ENCODE data around the gene YWHAG.
"Not testable (repeated sequence)": the region's sequence is repeated elsewhere in the genome, so short reads cannot be mapped to it uniquely, and the experiment has no call there.

YWHAG gene

DNA sequence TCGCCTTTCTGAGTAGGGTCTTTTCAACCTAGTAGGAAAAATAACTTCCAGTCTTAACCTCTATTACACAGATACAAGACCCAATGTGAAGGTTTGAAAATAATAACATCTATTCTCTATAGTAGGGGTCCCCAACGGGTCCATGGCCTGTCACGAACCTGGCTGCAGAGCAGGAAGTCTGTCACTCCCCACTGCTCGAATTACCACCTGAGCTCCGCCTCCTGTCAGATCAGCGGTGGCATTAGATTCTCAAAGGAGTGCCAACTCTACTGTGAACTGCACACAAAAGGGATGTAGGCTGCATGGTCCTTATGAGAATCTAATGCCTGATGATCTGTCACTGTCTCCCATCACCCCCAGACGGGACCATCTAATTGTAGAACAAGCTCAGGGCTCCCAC lies 7.4 kb downstream of the YWHAG start:
- FAIRE-seq, result no peak
- no peak for DNase-seq (ENCODE audit: insufficient read length, low spot score)

DNA sequence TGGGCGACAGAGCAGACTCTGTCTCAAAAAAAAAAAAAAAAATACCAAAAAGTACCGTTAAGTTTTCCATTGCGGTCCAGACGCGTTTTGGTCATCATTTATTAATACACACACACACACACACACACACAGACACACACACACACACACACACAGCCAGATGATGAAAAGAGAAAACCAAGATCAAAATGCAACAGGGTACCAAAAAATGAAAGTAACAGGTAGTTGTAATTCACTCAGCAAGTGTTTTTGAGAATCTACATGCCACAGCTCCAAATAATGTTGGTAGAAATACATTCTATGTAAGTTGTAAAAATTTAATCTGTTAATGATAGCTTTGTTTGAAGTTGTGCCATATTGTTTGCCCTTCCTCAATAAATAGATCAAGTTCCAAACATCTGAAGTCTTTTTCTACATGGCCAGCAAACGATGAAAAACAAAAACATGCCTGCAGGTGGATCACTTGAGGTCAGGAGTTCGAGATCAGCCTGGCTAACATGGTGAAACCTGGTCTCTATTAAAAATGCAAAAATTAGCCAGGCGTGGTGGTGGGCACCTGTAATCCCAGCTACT lies 9.4 kb downstream of the YWHAG start:
- FAIRE-seq (no peak), DNase-seq (ENCODE audit: insufficient read length, low spot score) (no peak)

DNA sequence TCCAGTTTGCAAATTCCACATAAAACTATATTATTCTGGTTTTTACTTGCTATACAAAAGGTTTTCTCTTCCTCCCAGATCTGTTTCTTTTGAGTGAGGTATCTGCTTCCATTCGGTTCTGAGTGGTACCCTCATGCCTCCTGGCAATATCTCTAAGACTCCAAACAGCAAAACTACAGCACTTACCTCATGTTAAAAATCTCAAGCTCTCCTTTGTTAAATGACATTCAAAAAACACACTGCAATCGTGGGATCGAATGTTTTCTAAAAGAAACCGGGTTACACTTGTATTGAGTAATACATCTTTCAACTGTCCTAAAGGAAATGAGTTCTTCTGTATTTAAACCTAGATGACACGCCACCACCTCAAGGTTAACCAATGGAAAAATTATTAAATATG lies 11.1 kb downstream of the YWHAG start:
- no peak for FAIRE-seq
- DNase-seq (ENCODE audit: insufficient read length, low spot score), result no peak

DNA sequence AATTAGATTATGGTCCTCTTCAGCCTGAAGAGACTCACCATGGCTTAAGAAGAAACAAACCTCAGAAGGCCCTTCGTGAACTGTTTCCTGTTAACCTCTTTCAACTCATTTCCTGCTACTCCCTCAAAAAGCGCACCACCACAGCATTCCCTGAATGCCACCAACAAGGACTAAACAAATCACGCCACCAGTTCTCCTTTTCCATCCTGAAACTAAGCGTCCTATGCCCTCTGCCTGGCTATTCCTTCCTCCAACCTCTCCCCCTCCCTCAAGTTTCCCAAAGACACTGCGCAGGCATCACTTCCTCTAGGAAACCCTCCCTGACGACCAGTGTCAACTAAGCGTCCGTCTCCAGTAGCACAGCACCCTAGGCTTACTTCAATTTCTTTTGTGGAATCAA lies 12.0 kb downstream of the YWHAG start:
- no peak for FAIRE-seq
- DNase-seq (ENCODE audit: insufficient read length, low spot score), result no peak

DNA sequence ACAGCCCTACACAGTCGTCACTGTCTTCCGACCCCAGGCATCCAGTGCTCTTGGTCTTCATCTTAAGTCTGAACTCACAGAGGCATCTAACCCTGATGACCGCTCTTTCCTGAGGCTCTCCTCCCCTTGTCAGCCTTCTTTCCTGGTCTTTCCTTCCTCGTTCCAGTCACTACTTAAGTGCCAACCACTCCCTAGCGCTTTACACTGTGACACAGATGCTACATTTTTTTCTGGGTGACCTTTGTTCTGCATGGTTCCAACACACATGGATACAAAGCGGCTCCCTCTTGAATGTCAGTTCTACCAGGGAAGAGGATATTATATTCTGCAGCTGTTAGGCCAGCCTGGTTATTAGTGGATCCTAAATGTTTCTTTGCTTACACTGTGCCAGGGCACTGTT lies 12.7 kb downstream of the YWHAG start:
- no peak for DNase-seq (ENCODE audit: insufficient read length, low spot score)
- no peak for FAIRE-seq

DNA sequence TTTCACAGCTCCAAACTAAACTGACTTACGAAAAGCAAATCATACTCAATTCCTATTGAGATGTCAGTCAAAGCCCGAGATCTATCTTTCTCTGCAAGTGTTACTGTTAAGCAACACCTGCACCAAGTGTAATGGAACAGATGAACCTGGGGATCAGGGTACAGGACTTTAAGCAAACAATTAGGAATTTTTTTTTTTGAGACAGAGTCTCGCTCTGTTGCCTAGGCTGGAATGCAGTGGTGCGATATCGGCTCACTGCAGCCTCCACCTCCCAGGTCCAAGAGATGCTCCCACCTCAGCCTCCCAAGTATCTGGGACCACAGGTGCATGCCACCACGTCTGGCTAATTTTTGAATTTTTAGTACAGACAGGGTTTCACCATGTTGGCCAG lies 14.9 kb downstream of the YWHAG start:
- no peak for FAIRE-seq
- no peak for DNase-seq (ENCODE audit: insufficient read length, low spot score)

DNA sequence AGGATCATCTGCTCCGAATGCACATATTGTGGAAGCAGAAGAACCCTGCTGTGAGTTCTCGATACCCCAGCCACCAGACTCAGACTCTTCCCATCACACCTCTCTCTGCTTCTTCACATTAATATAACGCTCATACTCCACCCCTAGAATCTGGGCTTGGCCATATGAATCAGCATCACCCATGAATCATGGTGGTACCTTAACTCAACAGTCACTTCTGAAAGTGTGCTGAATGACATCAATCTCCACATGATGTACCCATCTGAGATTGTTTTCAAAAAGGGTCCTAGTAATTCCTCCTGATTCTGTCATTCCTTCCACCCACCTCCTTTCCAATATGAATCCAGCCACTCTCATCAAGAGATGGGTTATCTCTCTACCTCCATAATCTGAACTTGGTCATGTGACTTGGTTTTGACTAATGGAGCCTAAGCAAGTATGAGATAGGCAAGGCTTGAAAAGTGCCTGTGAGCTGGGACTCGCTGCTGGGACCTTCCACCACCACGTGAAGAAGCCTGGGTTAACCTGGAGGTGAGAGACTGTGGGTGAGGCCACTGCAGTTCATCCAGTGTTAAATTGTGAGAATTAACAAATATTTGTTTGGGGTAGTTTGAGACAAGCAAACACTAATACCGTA lies 15.4 kb downstream of the YWHAG start:
- DNase-seq (ENCODE audit: insufficient read length, low spot score) (no peak), FAIRE-seq (no peak)

DNA sequence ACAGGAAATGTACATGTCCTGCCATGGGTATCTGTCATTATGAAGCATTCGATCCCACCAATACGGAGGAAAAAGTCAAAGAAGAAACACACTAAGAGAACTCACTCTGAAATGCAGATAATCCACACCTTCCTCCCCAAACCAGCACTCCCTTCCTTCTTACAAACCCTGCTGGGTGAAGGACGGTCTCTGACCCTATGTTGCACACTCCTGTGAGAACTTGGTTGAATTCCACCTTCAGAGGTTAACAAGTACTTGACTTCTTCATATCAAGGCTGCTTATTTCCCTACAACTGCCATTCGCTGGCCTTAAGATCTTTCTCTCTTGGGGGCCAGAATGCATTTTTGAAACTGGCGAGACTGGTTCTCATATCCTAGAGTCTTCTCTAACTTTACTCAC lies 16.6 kb downstream of the YWHAG start:
- DNase-seq (ENCODE audit: insufficient read length, low spot score), result no peak
- FAIRE-seq, result no peak

DNA sequence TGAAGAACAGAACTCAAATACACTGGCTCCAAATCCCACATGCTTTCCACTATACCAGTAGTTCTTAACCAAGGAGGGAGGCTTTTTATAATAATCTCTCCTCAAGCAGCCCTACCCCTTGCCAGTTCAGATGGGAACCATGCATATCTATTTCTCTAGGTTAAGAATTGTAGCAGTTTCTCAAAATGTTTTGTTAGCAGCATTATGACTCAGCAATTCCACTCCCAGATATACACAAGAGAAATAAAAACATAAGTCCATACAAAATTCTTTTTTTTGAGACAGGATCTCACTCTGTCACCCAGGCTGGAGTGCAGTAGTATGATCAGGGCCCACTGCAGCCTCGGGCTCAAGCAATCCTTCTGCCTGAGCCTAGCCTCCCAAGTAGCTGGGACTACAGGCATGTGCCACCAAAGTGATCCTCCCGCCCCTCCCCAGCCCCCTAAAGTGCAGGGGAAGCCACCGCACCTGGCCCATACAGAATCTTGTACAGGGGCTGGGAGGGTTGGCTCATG lies 18.1 kb downstream of the YWHAG start:
- no peak for FAIRE-seq

DNA sequence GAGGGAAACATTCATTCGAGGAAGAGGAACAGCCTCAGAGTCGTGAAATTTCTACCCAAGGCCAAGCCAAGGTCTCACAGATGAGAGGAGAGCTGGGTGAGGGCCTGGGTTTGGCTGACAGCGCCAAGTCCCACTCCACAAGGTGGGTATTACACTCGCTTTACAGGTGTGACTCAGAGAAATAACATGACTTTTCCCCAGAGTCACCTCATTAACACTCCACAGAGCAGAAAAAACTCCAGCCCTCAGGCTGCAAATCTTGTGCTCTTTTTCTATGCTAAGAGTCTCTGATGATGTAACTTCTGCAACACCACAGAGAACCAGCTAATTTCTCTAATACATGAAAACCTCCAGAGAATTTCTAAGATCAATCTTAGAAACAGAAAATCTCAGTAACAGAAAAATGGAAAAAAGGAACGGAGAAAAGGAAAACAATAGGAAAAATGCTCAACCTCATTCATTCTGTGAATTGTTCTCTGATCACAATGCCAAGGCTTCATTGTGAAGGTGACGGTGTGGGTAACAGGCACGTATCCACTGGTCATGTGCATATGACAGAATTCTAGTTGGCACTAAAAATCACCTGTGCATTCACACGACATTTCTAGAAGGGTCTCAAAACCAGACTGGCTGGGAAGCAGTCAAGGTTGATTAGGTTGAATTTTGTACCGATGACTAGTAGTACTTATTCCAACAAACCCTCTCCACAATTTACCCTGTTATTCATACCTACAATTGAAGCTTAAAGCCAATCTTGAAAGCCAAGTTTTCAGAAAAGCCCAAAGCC lies 20.3 kb downstream of the YWHAG start:
- no peak for DNase-seq (ENCODE audit: insufficient read length, low spot score)
- FAIRE-seq, result no peak

More for the DNA sequence above, 18.1 kb downstream of the YWHAG start:
- DNase-seq (ENCODE audit: insufficient read length, low spot score), result no peak

DNA sequence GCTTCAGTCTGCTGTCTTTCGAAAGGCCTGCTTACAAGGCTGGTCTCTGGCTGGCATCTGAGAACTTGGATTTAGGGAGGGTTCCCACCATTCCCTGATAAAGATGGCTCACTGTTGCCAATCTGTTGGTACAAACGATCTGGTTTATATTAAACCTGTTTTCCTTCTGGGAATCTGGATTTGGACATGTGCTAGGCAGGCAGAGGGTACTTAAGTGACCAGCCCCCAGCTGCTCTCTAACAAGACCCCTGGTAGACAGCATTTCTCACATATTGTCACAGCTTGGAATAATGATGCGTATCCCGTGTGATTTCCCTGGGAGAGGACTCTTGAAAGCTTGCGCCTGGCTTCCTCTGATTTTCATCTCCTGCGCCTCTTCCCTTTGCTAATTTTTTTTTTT lies 21.6 kb downstream of the YWHAG start:
- FAIRE-seq (no peak), DNase-seq (ENCODE audit: insufficient read length, low spot score) (no peak)

DNA sequence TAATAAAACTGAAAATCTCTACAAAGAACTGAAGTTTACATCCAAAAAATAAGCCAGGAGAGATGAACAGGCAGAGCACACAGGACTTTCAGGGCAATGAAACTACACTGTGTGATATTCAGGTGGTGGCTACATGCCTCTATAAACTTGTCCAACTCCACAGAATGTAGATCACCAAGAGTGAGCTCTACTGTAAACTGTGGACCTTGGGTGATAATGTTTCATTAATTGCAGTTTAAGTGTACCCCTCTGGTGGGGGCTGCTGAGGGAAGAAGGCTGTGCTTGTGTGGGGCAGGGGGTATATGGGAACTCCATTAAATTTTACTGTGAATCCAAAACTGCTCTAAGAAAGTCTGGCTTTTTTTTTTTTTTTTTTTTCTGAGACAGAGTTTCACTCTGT lies 22.7 kb downstream of the YWHAG start:
- FAIRE-seq (no peak), DNase-seq (ENCODE audit: insufficient read length, low spot score) (no peak)

DNA sequence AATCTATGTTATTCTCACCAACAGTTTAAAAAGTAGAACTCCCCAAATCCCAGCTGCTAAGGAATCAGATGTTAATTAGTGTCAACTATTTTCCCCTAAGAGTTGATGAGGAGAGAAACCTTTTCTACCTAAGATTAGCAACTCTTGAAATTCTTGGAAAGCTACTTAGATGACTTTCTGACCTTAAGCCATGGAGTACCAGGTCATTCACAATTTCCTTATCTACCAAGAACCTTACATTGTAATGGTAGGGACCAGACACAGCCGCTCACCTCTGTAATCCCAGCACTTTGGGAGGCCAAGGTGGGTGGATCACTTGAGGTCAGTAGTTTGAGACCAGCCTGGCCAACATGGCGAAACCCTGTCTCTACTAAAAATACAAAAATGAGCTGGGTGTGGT lies 23.4 kb downstream of the YWHAG start:
- not testable (repeated sequence) for FAIRE-seq; DNase-seq (ENCODE audit: insufficient read length, low spot score)

DNA sequence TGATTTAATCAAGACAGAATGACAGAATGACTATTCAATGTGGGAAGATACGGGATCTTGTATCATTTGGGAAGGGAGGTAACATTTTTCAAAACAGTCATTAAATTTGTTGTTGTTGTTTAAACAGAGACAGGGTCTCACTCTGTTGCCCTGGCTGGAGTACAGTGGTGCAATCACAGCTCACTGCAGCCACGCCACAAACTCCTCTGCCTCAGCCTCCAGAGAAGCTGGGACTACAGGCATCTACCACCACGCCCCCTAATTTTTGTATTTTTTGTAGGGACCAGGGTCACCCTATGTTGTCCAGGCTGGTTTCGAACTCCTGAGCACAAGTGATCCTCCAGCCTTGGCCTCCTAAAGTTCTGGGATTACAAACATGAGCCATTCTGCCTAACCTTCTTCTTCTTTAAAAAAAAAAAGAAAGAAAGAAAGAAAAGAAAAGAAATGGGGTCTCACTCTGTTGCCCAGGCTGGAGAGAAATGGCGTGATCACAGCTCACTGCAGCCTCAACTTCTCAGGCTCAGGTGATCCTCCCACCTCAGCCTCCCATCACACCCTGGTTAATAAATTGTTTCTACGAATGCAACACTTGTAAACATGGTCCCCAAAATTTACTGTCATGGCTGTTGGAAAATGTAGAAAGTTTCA lies 24.3 kb downstream of the YWHAG start:
- FAIRE-seq (no peak), DNase-seq (ENCODE audit: insufficient read length, low spot score) (no peak)

DNA sequence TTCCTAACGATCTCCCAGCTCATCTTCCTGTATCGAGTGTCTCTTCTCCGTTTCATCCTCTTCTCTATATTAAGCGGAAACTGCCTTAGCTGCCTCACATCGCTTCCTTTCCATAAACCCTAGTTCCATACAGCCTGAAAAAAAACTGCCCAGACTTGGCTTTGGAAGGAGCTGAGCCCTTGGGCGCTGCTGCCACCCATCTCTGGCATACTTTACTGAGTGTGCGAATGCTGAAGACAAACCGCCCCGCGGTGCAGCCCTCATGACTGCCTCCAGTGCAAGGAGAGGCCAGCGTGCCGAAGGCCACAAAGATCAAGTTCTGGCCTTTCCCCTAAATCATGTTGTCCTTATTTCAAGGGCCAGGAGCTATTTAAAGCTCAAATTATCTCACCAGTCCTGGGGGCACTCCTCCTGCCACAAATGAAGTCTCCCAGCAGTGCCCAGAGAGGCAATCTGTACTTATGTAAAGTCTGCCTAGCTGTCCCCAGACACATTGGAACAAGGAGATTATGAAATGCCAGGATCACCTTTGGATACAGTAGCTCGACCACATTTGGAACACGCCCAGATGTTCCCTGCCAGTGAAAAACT lies 25.2 kb downstream of the YWHAG start:
- DNase-seq (ENCODE audit: insufficient read length, low spot score) (no peak), FAIRE-seq (no peak)

DNA sequence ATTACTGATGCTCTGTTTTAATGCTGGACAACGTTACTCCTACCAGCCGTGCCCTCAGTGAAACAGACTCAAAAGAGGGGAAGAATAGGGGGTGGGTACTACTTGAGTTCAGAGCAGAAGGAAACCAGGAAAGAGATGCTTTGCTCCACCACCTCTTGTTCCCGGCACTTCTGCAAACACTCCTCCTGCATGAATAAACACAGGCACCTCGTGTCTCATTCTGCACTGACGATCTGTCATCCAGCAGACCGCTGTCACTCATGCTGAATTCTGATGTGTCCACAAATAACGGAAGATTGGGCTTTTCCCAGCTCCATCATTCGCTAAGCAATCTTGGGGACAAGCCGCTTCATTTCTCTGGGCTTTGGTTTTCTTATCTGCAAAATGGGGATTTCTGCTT lies 26.7 kb downstream of the YWHAG start:
- no peak for DNase-seq (ENCODE audit: insufficient read length, low spot score)
- FAIRE-seq, result no peak

DNA sequence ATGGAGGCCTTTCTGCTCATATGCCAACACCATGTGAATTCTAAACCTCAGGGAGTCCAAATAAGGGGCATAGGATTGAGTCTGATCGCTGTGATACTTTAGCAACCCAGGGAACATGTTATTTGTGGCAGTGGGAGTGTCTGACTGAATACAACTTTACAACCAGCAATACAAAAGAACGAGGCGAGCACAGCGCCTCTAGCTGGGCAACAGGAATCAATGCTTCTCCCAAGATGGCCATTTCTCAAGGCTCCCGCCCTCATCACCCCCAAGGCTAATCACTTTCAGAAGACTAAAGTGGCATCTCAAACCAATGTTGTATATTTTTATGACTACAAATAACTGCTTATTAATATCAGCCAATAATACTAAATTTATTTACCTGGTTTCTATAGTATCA lies 28.1 kb downstream of the YWHAG start:
- DNase-seq (ENCODE audit: insufficient read length, low spot score) (no peak), FAIRE-seq (no peak)

DNA sequence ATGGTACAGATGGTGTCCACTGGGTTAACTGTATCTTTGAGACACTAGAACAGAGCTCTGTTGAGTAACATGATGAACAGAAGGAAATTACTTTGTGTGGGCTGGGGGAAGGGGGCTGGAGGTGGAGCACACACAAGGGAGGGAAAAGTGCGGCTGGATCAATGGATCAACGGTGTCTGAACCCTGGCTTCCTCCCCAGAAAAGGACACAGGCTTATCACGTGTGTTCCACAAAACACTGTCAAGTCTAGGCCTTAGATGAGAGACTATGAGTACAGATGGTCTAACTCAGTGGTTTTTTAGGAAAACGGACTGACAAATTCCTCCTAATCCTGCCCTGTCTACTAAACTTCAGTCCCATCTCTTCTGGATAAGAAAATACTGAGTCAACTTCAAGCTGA lies 28.5 kb downstream of the YWHAG start:
- FAIRE-seq (no peak), DNase-seq (ENCODE audit: insufficient read length, low spot score) (no peak)

DNA sequence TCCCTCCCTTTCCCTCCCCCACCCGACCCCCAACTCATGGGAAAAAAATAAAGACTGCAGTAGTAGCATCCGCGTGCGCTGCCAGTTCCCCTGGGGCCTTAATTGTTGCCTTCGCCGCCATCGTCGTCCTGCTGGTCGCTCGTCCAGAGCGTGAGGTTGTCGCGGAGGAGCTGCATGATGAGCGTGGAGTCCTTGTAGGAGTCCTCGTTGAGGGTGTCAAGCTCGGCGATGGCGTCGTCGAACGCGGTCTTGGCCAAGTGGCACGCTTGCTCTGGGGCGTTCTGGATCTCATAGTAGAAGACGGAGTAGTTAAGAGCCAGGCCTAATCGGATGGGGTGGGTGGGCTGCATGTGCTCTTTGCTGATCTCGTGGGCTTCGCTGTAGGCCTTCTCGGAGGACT lies 29.3 kb downstream of the YWHAG start:
- no peak for DNase-seq (ENCODE audit: insufficient read length, low spot score)
- FAIRE-seq, result no peak

DNA sequence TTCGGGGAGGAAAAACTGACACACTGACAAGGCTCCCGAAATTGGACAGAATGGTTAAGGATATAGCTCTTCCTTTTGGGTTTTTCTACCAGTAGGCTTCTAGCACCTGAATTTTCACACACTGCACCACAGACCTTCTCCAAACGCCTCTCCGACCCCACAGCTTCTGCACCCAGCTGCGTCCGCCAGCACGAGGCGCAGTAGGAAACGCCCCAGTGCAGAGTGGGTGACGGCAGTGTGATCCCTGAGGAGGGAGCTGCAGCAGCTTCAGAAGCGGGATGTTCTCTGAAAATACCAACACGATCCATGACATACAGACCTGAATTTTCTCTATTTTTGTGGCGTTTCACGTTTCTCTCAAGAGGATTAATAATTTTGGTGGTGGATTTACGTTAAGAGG lies 30.4 kb downstream of the YWHAG start:
- DNase-seq (ENCODE audit: insufficient read length, low spot score) (no peak), FAIRE-seq (no peak)

DNA sequence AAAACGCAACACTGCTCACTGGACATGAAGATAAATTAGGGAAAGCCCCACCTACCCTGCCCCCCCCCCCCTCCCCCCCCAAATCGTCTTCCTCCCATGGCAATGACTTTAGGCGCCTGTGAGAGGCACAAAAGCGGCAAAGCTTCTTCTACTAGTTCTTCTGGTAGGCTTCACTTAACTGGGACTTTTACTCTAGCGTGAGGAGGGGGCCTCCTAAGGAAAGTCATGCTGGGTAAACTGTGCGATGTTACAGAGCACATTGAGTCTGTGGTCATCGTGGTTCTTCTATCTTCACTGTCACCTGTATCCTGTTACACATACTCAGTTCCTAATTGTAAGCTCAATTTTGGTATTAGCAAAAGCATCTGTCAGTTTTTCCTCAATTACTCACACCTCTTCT lies 31.2 kb downstream of the YWHAG start:
- DNase-seq (ENCODE audit: insufficient read length, low spot score) (no peak), FAIRE-seq (no peak)

Data from HTR-8/SVneo (cell line).